HepG2 (cell line): ENCODE data around the gene OSCP1. TPM values are rescaled to one million over a fixed set of nuclear protein-coding genes. Genes with fewer than 3 reads are reported as not detected.

Experiments
- ATAD3A ChIP-seq: sonication (generic); formaldehyde crosslinking; IDR thresholded peaks from 2 replicates; pipeline ENCODE4 v1.4.0; 2020; ENCODE audit warnings: missing genetic modification reagents
- ATF1 ChIP-seq: IDR thresholded peaks from 2 replicates; pipeline ENCODE4 v1.6.1; 2016; ENCODE audit warnings: mild to moderate bottlenecking, control low read depth
- BRD4 ChIP-seq: sonication (generic); formaldehyde crosslinking; IDR thresholded peaks from 2 replicates; pipeline ENCODE4 v1.4.0; 2020; ENCODE audit warnings: missing genetic modification reagents
- DNMT1 ChIP-seq: sonication (generic); formaldehyde crosslinking; IDR thresholded peaks from 2 replicates; pipeline ENCODE4 v1.5.1; 2020; ENCODE audit warnings: mild to moderate bottlenecking, missing genetic modification reagents
- GATAD1 ChIP-seq: IDR thresholded peaks from 2 replicates; pipeline ENCODE4 v1.6.1; 2016; ENCODE audit warnings: missing genetic modification reagents, missing compliant biosample characterization
- KMT2B ChIP-seq: IDR thresholded peaks from 2 replicates; pipeline ENCODE4 v1.6.1; 2016; ENCODE audit warnings: missing genetic modification reagents, missing compliant biosample characterization
- SIN3A ChIP-seq: IDR thresholded peaks from 2 replicates; pipeline ENCODE4 v1.6.1; 2011; ENCODE audit warnings: low read depth, mild to moderate bottlenecking, control low read depth, low read length, borderline replicate concordance
- TEAD3 ChIP-seq: optimal IDR thresholded peaks from 2 replicates; pipeline ENCODE3; 2016; ENCODE audit warnings: borderline replicate concordance
- U2AF2 ChIP-seq: fragments of 200-400 bp; formaldehyde crosslinking; IDR thresholded peaks from 2 replicates; pipeline ENCODE4 v1.6.1; 2017; ENCODE audit warnings: low read depth, mild to moderate bottlenecking, low read length
- YEATS4 ChIP-seq: sonication (generic); formaldehyde crosslinking; IDR thresholded peaks from 2 replicates; pipeline ENCODE4 v1.4.0; 2020; ENCODE audit warnings: missing genetic modification reagents, borderline replicate concordance
- ZFYVE20 ChIP-seq: sonication (generic); formaldehyde crosslinking; IDR thresholded peaks from 2 replicates; pipeline ENCODE4 v1.8.0; 2023; ENCODE audit warnings: low read depth, mild to moderate bottlenecking, moderate library complexity, missing genetic modification reagents, borderline replicate concordance
- ZNF530 ChIP-seq: sonication (generic); formaldehyde crosslinking; IDR thresholded peaks from 2 replicates; pipeline ENCODE4 v1.5.0; 2020; ENCODE audit warnings: low read depth, mild to moderate bottlenecking, missing genetic modification reagents
- ZNF652 ChIP-seq: IDR thresholded peaks from 2 replicates; pipeline ENCODE4 v1.6.1; 2016; ENCODE audit warnings: low read depth, borderline replicate concordance
- ZNF713 ChIP-seq: sonication (generic); formaldehyde crosslinking; IDR thresholded peaks from 2 replicates; pipeline ENCODE4 v1.4.0; 2020; ENCODE audit warnings: mild to moderate bottlenecking, missing genetic modification reagents
- ZNF75D ChIP-seq: sonication (generic); formaldehyde crosslinking; IDR thresholded peaks from 2 replicates; pipeline ENCODE4 v1.8.1; 2023; ENCODE audit warnings: missing genetic modification reagents, mild to moderate bottlenecking, borderline replicate concordance
- ZNF772 ChIP-seq: sonication (generic); formaldehyde crosslinking; IDR thresholded peaks from 2 replicates; pipeline ENCODE4 v1.5.0; 2020; ENCODE audit warnings: mild to moderate bottlenecking, missing genetic modification reagents
- ZNF782 ChIP-seq: sonication (generic); formaldehyde crosslinking; IDR thresholded peaks from 2 replicates; pipeline ENCODE4 v1.4.0; 2020; ENCODE audit warnings: missing genetic modification reagents, mild to moderate bottlenecking, borderline replicate concordance
- polyA plus RNA-seq, 8 experiments: library from polyadenylated mRNA; depleted of rRNA in 3 of 8; stranded (reverse) in 7 of 8; unstranded in 1 of 8; fragments of >200 nt; fragmentation: Illumina TruSeq in 4 of 8; extraction: Trizol in 4 of 8; gene quantifications; 2 replicates each; pipeline versions ENCODE4 v1.2.1 to v1.2.3, GENCODE V29; 2011 to 2016; ENCODE audit warnings: low read depth in 4 of 8, missing spikeins in 1 of 8, mixed read lengths in 1 of 8; ENCODE audit not compliant: insufficient read depth in 1 of 8
- total RNA-seq, 5 experiments: library from RNA; depleted of rRNA; stranded (reverse); fragments of >200 nt; fragmentation: Illumina TruSeq; extraction: Trizol; gene quantifications; 2 replicates each; pipeline ENCODE4 v1.2.3, GENCODE V29; 2016; ENCODE audit warnings: low read depth in 1 of 5
- TF ChIP-seq, protein P1 (sequence below): sonication (generic); formaldehyde crosslinking; IDR thresholded peaks from 2 replicates; pipeline ENCODE4 v1.4.0; 2020; ENCODE audit warnings: missing genetic modification reagents, borderline replicate concordance
- TF ChIP-seq, protein P2 (sequence below): IDR thresholded peaks from 2 replicates; pipeline ENCODE4 v1.6.1; 2012; ENCODE audit warnings: inconsistent platforms
- TF ChIP-seq, protein P3 (sequence below): sonication (generic); formaldehyde crosslinking; IDR thresholded peaks from 2 replicates; pipeline ENCODE4 v1.9.0; 2022; ENCODE audit warnings: missing genetic modification reagents, mild to moderate bottlenecking, borderline replicate concordance
- TF ChIP-seq, protein P4 (sequence below): sonication (generic); formaldehyde crosslinking; IDR thresholded peaks from 2 replicates; pipeline ENCODE4 v1.4.0; 2020; ENCODE audit warnings: mild to moderate bottlenecking, low read depth, missing genetic modification reagents
- TF ChIP-seq, protein P5 (sequence below): sonication (generic); formaldehyde crosslinking; IDR thresholded peaks from 2 replicates; pipeline ENCODE4 v1.8.0; 2022; ENCODE audit warnings: missing genetic modification reagents, mild to moderate bottlenecking, inconsistent platforms, borderline replicate concordance

Gene OSCP1
- total and polyA plus RNA-seq, 2 of the 13 experiments (the other 11 are each of a cell fraction or from before 2014, with no cell fraction given) = 0.60 to 0.84 TPM

DNA sequence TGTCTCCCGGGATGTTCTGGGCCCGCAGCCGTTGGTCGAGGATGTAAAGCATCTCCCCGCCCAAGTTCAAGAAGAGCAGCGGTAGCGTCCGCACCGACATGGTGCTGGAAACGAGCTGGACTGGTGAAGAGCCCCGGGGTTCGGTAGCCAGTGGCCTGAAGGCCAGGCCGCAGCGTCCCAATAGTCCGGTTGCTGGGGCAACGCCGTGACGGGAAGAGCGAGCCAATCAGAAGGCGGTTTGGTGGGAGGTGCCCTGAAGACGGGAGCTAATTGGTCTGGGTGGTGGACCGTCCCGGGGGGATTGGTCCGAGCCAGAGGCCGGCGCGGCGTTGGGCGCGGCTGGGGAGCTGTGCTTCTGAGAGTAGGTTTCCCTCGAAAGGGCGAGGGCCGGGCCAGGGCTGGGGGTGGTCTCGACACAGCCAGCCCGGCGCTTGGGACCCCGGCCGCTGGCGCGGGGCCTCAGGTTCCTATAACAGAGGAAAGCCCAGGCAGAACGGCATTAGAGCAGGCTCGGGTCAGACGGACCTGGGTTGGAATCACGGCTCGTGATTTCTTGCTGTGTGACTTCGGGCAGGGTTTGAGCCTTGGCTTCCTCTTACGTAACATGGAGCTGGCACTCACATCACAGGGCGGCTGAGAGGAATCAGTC lies at the start of gene OSCP1 (continued):
- TF ChIP-seq, protein P1, sequence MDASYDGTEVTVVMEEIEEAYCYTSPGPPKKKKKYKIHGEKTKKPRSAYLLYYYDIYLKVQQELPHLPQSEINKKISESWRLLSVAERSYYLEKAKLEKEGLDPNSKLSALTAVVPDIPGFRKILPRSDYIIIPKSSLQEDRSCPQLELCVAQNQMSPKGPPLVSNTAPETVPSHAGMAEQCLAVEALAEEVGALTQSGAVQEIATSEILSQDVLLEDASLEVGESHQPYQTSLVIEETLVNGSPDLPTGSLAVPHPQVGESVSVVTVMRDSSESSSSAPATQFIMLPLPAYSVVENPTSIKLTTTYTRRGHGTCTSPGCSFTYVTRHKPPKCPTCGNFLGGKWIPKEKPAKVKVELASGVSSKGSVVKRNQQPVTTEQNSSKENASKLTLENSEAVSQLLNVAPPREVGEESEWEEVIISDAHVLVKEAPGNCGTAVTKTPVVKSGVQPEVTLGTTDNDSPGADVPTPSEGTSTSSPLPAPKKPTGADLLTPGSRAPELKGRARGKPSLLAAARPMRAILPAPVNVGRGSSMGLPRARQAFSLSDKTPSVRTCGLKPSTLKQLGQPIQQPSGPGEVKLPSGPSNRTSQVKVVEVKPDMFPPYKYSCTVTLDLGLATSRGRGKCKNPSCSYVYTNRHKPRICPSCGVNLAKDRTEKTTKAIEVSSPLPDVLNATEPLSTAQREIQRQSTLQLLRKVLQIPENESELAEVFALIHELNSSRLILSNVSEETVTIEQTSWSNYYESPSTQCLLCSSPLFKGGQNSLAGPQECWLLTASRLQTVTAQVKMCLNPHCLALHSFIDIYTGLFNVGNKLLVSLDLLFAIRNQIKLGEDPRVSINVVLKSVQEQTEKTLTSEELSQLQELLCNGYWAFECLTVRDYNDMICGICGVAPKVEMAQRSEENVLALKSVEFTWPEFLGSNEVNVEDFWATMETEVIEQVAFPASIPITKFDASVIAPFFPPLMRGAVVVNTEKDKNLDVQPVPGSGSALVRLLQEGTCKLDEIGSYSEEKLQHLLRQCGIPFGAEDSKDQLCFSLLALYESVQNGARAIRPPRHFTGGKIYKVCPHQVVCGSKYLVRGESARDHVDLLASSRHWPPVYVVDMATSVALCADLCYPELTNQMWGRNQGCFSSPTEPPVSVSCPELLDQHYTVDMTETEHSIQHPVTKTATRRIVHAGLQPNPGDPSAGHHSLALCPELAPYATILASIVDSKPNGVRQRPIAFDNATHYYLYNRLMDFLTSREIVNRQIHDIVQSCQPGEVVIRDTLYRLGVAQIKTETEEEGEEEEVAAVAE (CRISPR knock-in tag) = peak; percentile 100
- TF ChIP-seq ZNF75D (CRISPR knock-in tag) (0 out of 2 replicates have a peak, but pooled peaks have one; percentile 66), SIN3A (peak; percentile 62; the same call in 1 of the 2 replicates), ZNF772 (CRISPR knock-in tag) (peak; percentile 65; the same call in 1 of the 2 replicates), GATAD1 (peak; percentile 78), ZNF530 (CRISPR knock-in tag) (no peak), DNMT1 (CRISPR knock-in tag) (no peak), ZNF652 (no peak), BRD4 (CRISPR knock-in tag) (no peak), U2AF2 (peak; percentile 75; the same call in 1 of the 2 replicates), KMT2B (CRISPR knock-in tag) (0 out of 2 replicates have a peak, but pooled peaks have one; percentile 55), TEAD3 (CRISPR knock-in tag) (peak; percentile 18), ZFYVE20 (CRISPR knock-in tag) (peak; percentile 69; the same call in 1 of the 2 replicates), ATAD3A (CRISPR knock-in tag) (no peak), YEATS4 (no peak), ZNF713 (CRISPR knock-in tag) (0 out of 2 replicates have a peak, but pooled peaks have one; percentile 36), ATF1 (no peak), ZNF782 (peak; percentile 34; the same call in 1 of the 2 replicates)
- TF ChIP-seq, protein P2, sequence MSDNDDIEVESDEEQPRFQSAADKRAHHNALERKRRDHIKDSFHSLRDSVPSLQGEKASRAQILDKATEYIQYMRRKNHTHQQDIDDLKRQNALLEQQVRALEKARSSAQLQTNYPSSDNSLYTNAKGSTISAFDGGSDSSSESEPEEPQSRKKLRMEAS = peak; percentile 94
- TF ChIP-seq, protein P3, sequence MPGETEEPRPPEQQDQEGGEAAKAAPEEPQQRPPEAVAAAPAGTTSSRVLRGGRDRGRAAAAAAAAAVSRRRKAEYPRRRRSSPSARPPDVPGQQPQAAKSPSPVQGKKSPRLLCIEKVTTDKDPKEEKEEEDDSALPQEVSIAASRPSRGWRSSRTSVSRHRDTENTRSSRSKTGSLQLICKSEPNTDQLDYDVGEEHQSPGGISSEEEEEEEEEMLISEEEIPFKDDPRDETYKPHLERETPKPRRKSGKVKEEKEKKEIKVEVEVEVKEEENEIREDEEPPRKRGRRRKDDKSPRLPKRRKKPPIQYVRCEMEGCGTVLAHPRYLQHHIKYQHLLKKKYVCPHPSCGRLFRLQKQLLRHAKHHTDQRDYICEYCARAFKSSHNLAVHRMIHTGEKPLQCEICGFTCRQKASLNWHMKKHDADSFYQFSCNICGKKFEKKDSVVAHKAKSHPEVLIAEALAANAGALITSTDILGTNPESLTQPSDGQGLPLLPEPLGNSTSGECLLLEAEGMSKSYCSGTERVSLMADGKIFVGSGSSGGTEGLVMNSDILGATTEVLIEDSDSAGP (CRISPR knock-in tag) = peak; percentile 43; the same call in 1 of the 2 replicates
- TF ChIP-seq, protein P4, sequence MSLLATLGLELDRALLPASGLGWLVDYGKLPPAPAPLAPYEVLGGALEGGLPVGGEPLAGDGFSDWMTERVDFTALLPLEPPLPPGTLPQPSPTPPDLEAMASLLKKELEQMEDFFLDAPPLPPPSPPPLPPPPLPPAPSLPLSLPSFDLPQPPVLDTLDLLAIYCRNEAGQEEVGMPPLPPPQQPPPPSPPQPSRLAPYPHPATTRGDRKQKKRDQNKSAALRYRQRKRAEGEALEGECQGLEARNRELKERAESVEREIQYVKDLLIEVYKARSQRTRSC (CRISPR knock-in tag) = no peak
- TF ChIP-seq, protein P5, sequence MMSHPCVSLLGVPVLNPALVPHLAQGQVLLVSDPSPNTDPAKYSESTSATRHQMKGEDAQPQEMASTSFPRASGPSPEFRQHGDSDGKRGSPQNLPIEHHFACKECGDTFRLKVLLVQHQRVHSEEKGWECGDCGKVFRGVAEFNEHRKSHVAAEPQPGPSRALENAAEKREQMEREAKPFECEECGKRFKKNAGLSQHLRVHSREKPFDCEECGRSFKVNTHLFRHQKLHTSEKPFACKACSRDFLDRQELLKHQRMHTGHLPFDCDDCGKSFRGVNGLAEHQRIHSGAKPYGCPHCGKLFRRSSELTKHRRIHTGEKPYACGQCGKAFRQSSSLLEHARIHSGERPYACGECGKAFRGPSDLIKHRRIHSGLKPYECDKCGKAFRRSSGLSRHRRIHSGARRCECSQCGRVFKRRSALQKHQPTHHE (CRISPR knock-in tag) = peak; percentile 35; the same call in 1 of the 2 replicates
